HepG2 (cell line): Measurements from ENCODE around the gene FAM174C. TPM values are rescaled to one million over a fixed set of nuclear protein-coding genes. Genes with fewer than 3 reads are reported as not detected.

ENCODE experiments used
- ATAC-seq: fragments of 200-7000 bp; cut with Tn5 transposase; 3 replicates; pipeline ENCODE4 v1.9.1; 2020; ENCODE audit warnings: mild to moderate bottlenecking, moderate library complexity
- BruUV-seq: library from RNA; stranded (reverse); fragments of 400-500 nt; replicated peaks from 2 replicates; lab custom pipeline; 2021; lab: Mats Ljungman, UMichigan
- CTCF ChIA-PET: fragments of 300-600 bp; formaldehyde crosslinking; extraction: SDS; loops from one replicate; lab custom pipeline; 2021; ENCODE audit warnings: low total read pairs, inconsistent platforms, low intra/inter-chr PET ratio; lab: Yijun Ruan, JAX
- POLR2A ChIA-PET: fragments of 350-600 bp; sonication (Branson Sonifier 250); formaldehyde crosslinking; loops from one replicate; lab custom pipeline; 2020; ENCODE audit warnings: antibody characterized with exemption, inconsistent platforms; lab: Yijun Ruan, JAX
- DNase-seq: peaks from one replicate; pipeline ENCODE4 v3.0.0-alpha.2; 2015; ENCODE audit warnings: low spot score
- FAIRE-seq: peaks from 3 replicates; lab custom pipeline; 2011; peaks lifted over from hg19 to GRCh38; lab: Jason Lieb, UNC
- H2AFZ ChIP-seq: one replicate; pipeline ENCODE4 v1.6.1; 2011; ENCODE audit warnings: low read length, inconsistent platforms
- H3K27ac ChIP-seq: fragments of 300-600 bp; 3 replicates; pipeline ENCODE4 v1.8.0; 2011; ENCODE audit warnings: mixed run types, mild to moderate bottlenecking, mixed read lengths, low read length, inconsistent platforms; ENCODE audit not compliant: insufficient read depth; ENCODE audit errors: extremely low read length
- H3K27me3 ChIP-seq, 2 experiments: fragments of 200-600 bp in 1 of 2; 2 replicates in 1 of 2; 3 replicates in 1 of 2; pipeline versions ENCODE4 v1.6.0 to v1.8.0; 2011; ENCODE audit warnings: low read length in 2 of 2, mild to moderate bottlenecking in 2 of 2, moderate library complexity in 2 of 2, inconsistent platforms in 1 of 2; ENCODE audit not compliant: insufficient read depth in 2 of 2, control insufficient read depth in 1 of 2
- H3K36me3 ChIP-seq, 2 experiments: fragments of 200-600 bp in 1 of 2; replicated peaks in 1 of 2; 2 replicates in 1 of 2; 3 replicates in 1 of 2; pipeline versions ENCODE4 v1.5.1 to v1.8.0; 2011; ENCODE audit warnings: low read length in 2 of 2, inconsistent platforms in 1 of 2; ENCODE audit not compliant: insufficient read depth in 2 of 2, control insufficient read depth in 1 of 2
- H3K4me1 ChIP-seq: 2 replicates; pipeline ENCODE4 v1.5.1; 2012; ENCODE audit warnings: low read length, inconsistent platforms; ENCODE audit not compliant: insufficient read depth
- H3K4me2 ChIP-seq: 2 replicates; pipeline ENCODE4 v1.6.0; 2011; ENCODE audit warnings: low read depth, low read length, inconsistent platforms
- H3K4me3 ChIP-seq, 3 experiments: fragments of 200-600 bp in 1 of 3; sonication (generic), shearing (Covaris generic) in 1 of 3; replicated peaks in 1 of 3; 2 replicates each; pipeline ENCODE4 v1.5.1; 2011 to 2016; ENCODE audit warnings: low read length in 3 of 3, inconsistent platforms in 2 of 3, low read depth in 2 of 3, mild to moderate bottlenecking in 2 of 3, control low read depth in 1 of 3, mixed read lengths in 1 of 3; ENCODE audit not compliant: insufficient read depth in 1 of 3
- H3K79me2 ChIP-seq: one replicate; pipeline ENCODE4 v1.6.1; 2011; ENCODE audit warnings: low read length, inconsistent platforms; ENCODE audit not compliant: insufficient read depth
- H3K9ac ChIP-seq: 2 replicates; pipeline ENCODE4 v1.6.0; 2011; ENCODE audit warnings: mild to moderate bottlenecking, low read depth, low read length, inconsistent platforms; ENCODE audit not compliant: insufficient read depth
- H3K9me3 ChIP-seq: 2 replicates; pipeline ENCODE4 v1.5.1; 2012; ENCODE audit warnings: mild to moderate bottlenecking, low read length
- H4K20me1 ChIP-seq: 2 replicates; pipeline ENCODE4 v1.6.0; 2011; ENCODE audit warnings: inconsistent platforms, mild to moderate bottlenecking, low read length, moderate library complexity; ENCODE audit not compliant: insufficient read depth
- CEBPG ChIP-seq: IDR thresholded peaks from 2 replicates; pipeline ENCODE4 v1.6.1; 2016
- PHB2 ChIP-seq: fragments of 450-650 bp; IDR thresholded peaks from 2 replicates; pipeline ENCODE4 v1.6.1; 2018; ENCODE audit not compliant: partially characterized antibody
- ZNF138 ChIP-seq: sonication (generic); formaldehyde crosslinking; IDR thresholded peaks from 2 replicates; pipeline ENCODE4 v1.5.0; 2020; ENCODE audit warnings: mild to moderate bottlenecking, low read depth, missing genetic modification reagents
- ZNF24 ChIP-seq: fragments of 450-650 bp; IDR thresholded peaks from 2 replicates; pipeline ENCODE4 v1.6.1; 2017; ENCODE audit warnings: antibody characterized with exemption, mild to moderate bottlenecking
- ZNF605 ChIP-seq: sonication (generic); formaldehyde crosslinking; IDR thresholded peaks from 2 replicates; pipeline ENCODE4 v1.8.0; 2022; ENCODE audit warnings: mild to moderate bottlenecking, missing genetic modification reagents
- WGBS: methylation state at CpG from one replicate; pipeline ENCODE4 v1.1.6; 2017; ENCODE audit warnings: low lambda C conversion rate; 5-methylcytosine and 5-hydroxymethylcytosine counted together
- in situ Hi-C: cut with HindIII; loops from 2 replicates; pipeline ENCODE4 v1.10.0; 2017; ENCODE audit warnings: low pct_unique_long_range_greater_than_20kb; ENCODE audit not compliant: extremely low pct_ligation_motif_present
- intact Hi-C: fragments of 100-400 bp; cut with micrococcal nuclease; formaldehyde crosslinking; loops from one replicate; pipeline ENCODE4 v1.10.0; 2022; ENCODE audit not compliant: unreplicated experiment
- polyA plus RNA-seq, 8 experiments: library from polyadenylated mRNA; depleted of rRNA in 3 of 8; stranded (reverse) in 7 of 8; unstranded in 1 of 8; fragments of >200 nt; fragmentation: Illumina TruSeq in 4 of 8; extraction: Trizol in 4 of 8; gene quantifications; 2 replicates each; pipeline versions ENCODE4 v1.2.1 to v1.2.3, GENCODE V29; 2011 to 2016; ENCODE audit warnings: low read depth in 4 of 8, missing spikeins in 1 of 8, mixed read lengths in 1 of 8; ENCODE audit not compliant: insufficient read depth in 1 of 8
- total RNA-seq, 5 experiments: library from RNA; depleted of rRNA; stranded (reverse); fragments of >200 nt; fragmentation: Illumina TruSeq; extraction: Trizol; gene quantifications; 2 replicates each; pipeline ENCODE4 v1.2.3, GENCODE V29; 2016; ENCODE audit warnings: low read depth in 1 of 5
- TF ChIP-seq, protein P1 (sequence below): sonication (generic); formaldehyde crosslinking; IDR thresholded peaks from 2 replicates; pipeline ENCODE4 v1.8.1; 2023; ENCODE audit warnings: mild to moderate bottlenecking, missing genetic modification reagents
- TF ChIP-seq, protein P2 (sequence below): sonication (generic); formaldehyde crosslinking; IDR thresholded peaks from 2 replicates; pipeline ENCODE4 v1.8.1; 2022; ENCODE audit warnings: mild to moderate bottlenecking, missing genetic modification reagents
- TF ChIP-seq, protein P3 (sequence below): sonication (generic); formaldehyde crosslinking; IDR thresholded peaks from 2 replicates; pipeline ENCODE4 v1.4.0; 2020; ENCODE audit warnings: missing genetic modification reagents
- TF ChIP-seq, protein P4 (sequence below): sonication (generic); formaldehyde crosslinking; IDR thresholded peaks from 2 replicates; pipeline ENCODE4 v1.4.0; 2020; ENCODE audit warnings: missing genetic modification reagents

The FAM174C gene
- total and polyA plus RNA-seq, 2 of the 13 experiments (the other 11 are each of a cell fraction or from before 2014, with no cell fraction given) = 19.5 to 31.3 TPM

DNA sequence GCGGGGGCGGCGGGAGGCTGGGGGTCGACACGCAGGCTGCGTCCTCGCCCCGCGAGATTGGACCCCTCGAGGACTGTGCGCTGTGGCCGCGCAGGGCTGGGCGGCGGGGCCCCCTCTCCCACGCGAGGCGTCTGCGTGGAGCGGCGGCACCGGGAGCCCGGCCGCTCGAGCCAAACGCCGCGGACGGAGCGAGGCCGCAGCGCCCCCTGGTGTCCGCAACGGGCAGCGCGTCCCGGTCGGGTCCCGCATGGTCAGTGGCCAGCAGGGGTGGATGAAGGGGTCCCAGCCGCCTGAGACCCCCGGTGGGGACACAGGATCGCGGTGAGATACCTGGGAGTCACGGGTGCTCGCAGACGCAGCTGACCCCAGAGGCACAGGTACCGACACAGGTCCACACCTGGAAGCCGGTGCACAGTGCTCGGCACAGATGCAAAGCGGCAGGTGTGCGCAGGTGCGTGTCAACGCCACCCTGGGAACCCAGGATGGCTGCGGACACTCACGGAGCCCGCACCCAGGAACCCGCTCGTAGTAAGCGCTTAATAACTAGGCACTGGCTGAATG, 8.3 kb upstream of the FAM174C start (continued):
- TF ChIP-seq, protein P1, sequence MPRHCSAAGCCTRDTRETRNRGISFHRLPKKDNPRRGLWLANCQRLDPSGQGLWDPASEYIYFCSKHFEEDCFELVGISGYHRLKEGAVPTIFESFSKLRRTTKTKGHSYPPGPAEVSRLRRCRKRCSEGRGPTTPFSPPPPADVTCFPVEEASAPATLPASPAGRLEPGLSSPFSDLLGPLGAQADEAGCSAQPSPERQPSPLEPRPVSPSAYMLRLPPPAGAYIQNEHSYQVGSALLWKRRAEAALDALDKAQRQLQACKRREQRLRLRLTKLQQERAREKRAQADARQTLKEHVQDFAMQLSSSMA = no peak

DNA sequence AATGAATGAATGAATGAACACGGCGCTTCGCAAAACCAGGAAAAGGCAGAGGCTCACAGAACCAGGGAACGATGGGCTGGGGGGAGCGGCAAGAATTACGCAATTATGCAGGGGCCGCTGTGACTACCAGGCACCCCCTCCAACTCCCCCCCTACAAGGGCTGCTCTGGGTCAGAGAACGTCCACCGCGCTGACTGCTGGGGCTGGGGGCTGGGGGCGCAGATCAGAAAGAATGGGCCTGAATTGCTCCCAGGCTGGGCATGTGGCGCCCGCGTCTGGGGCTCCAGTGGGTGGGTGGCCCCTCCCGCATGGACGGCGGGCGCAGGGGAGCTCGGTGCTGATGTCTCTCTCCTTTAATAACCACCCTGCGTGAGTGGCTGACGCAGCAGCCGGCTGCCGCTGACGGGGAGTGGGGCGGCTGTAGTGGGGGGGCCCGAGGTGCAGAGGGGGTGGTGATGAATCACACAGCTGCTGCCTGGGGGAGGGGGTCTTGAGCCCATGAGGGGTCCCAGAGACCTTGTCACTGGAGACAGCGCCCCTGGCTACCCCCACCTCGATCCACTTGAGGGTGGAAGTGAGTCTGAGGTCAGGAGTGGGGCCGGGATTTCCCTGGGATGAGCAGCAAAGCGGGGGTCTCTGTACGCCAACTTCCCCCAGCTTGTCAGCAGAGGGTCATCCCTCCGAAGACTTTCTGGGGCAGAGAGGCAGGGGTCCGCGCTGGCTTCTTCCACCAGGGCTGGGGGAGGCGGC, 7.7 kb upstream of the FAM174C start:
- BruUV-seq = no TSS peak
- ChIA-PET CTCF (interaction anchor here (0.7 to 3.8 kb wide), 4 partner anchors 15 to 24 kb away, joined by 4 to 60 read pairs (median 4); partner anchors contain the start of gene MIDN), POLR2A (interaction anchor here (0.5 to 11.5 kb wide), 3 partner anchors 13 to 237 kb away, joined by 3 to 668 read pairs (median 469); partner anchors contain the start of genes ATP5F1D, CBARP and MIDN)
- Histone ChIP-seq H3K4me1 (peaks cover 76% of the 10 kb centered on the region), H3K27ac (no peak overlapping the region), H3K9ac (peak overlapping the region; percentile 73; the same call in 1 of the 2 replicates), H3K9me3 (no peaks in the 10 kb centered on the region), H3K27me3 (no peaks in the 10 kb centered on the region), H3K79me2 (peaks cover 32% of the 10 kb centered on the region), H4K20me1 (peaks cover 27% of the 10 kb centered on the region), H3K4me2 (peak overlapping the region; percentile 92), H2AFZ (no peak overlapping the region), H3K4me3 (peak overlapping the region; percentile 49 to 90 (median 58); a peak in 5 of 6 replicates), H3K36me3 (peaks cover 12 to 22% of the 10 kb centered on the region in 2 experiments)
- WGBS = 61% methylated on average over 19 of the region's 35 CpGs
- in situ Hi-C loops (no loop called here), intact Hi-C loops (no loop called here)
- no peak for FAIRE-seq
- DNase-seq = no peak
- no peak for ATAC-seq
- TF ChIP-seq, protein P2, sequence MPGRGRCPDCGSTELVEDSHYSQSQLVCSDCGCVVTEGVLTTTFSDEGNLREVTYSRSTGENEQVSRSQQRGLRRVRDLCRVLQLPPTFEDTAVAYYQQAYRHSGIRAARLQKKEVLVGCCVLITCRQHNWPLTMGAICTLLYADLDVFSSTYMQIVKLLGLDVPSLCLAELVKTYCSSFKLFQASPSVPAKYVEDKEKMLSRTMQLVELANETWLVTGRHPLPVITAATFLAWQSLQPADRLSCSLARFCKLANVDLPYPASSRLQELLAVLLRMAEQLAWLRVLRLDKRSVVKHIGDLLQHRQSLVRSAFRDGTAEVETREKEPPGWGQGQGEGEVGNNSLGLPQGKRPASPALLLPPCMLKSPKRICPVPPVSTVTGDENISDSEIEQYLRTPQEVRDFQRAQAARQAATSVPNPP (CRISPR knock-in tag) = no peak
- TF ChIP-seq, protein P3, sequence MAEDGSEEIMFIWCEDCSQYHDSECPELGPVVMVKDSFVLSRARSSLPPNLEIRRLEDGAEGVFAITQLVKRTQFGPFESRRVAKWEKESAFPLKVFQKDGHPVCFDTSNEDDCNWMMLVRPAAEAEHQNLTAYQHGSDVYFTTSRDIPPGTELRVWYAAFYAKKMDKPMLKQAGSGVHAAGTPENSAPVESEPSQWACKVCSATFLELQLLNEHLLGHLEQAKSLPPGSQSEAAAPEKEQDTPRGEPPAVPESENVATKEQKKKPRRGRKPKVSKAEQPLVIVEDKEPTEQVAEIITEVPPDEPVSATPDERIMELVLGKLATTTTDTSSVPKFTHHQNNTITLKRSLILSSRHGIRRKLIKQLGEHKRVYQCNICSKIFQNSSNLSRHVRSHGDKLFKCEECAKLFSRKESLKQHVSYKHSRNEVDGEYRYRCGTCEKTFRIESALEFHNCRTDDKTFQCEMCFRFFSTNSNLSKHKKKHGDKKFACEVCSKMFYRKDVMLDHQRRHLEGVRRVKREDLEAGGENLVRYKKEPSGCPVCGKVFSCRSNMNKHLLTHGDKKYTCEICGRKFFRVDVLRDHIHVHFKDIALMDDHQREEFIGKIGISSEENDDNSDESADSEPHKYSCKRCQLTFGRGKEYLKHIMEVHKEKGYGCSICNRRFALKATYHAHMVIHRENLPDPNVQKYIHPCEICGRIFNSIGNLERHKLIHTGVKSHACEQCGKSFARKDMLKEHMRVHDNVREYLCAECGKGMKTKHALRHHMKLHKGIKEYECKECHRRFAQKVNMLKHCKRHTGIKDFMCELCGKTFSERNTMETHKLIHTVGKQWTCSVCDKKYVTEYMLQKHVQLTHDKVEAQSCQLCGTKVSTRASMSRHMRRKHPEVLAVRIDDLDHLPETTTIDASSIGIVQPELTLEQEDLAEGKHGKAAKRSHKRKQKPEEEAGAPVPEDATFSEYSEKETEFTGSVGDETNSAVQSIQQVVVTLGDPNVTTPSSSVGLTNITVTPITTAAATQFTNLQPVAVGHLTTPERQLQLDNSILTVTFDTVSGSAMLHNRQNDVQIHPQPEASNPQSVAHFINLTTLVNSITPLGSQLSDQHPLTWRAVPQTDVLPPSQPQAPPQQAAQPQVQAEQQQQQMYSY (CRISPR knock-in tag) = peak; percentile 52; the same call in 1 of the 2 replicates
- TF ChIP-seq PHB2 (no peak), ZNF605 (CRISPR knock-in tag) (0 out of 2 replicates have a peak, but pooled peaks have one; percentile 31), CEBPG (peak; percentile 36; the same call in 1 of the 2 replicates), ZNF24 (peak; percentile 85; the same call in 1 of the 2 replicates), ZNF138 (CRISPR knock-in tag) (no peak)
- TF ChIP-seq, protein P4, sequence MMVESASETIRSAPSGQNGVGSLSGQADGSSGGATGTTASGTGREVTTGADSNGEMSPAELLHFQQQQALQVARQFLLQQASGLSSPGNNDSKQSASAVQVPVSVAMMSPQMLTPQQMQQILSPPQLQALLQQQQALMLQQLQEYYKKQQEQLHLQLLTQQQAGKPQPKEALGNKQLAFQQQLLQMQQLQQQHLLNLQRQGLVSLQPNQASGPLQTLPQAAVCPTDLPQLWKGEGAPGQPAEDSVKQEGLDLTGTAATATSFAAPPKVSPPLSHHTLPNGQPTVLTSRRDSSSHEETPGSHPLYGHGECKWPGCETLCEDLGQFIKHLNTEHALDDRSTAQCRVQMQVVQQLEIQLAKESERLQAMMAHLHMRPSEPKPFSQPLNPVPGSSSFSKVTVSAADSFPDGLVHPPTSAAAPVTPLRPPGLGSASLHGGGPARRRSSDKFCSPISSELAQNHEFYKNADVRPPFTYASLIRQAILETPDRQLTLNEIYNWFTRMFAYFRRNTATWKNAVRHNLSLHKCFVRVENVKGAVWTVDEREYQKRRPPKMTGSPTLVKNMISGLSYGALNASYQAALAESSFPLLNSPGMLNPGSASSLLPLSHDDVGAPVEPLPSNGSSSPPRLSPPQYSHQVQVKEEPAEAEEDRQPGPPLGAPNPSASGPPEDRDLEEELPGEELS (CRISPR knock-in tag) = no peak
